GM19193 (cell line): ENCODE data around the gene PCSK6.

Experiments used
- POLR2A ChIP-seq: IDR thresholded peaks from 4 replicates; pipeline ENCODE4 v1.6.1; 2011; ENCODE audit not compliant: insufficient read depth, insufficient read length; ENCODE audit errors: extremely low read depth

PCSK6 gene

GRCh38 chr15:101474983-101475382 lies 14.5 kb downstream of the PCSK6 start:
- no peak for TF ChIP-seq POLR2A

DNA sequence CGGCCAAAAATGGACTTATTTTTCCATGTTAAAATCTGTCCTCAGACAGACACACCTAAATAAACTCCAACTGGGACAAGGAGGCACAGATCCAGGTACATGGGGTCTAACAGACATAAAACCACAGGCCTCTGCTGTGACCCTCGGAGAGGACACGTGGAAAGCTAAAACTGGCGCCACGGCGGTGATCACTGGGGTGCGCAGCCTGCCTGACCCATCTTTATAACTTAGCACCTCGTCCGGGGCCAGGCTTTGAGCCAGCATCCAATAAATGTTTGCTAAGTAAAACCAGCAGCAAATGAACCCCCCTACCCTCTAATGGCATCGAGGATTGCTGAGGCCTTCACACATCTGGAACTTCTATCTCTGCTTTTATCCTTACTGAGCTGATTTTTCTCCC lies 15.3 kb downstream of the PCSK6 start:
- TF ChIP-seq POLR2A: no peak

- TF ChIP-seq POLR2A: no peak
Measured at GRCh38 chr15:101472033-101472432, 17.5 kb downstream of the PCSK6 start.

DNA sequence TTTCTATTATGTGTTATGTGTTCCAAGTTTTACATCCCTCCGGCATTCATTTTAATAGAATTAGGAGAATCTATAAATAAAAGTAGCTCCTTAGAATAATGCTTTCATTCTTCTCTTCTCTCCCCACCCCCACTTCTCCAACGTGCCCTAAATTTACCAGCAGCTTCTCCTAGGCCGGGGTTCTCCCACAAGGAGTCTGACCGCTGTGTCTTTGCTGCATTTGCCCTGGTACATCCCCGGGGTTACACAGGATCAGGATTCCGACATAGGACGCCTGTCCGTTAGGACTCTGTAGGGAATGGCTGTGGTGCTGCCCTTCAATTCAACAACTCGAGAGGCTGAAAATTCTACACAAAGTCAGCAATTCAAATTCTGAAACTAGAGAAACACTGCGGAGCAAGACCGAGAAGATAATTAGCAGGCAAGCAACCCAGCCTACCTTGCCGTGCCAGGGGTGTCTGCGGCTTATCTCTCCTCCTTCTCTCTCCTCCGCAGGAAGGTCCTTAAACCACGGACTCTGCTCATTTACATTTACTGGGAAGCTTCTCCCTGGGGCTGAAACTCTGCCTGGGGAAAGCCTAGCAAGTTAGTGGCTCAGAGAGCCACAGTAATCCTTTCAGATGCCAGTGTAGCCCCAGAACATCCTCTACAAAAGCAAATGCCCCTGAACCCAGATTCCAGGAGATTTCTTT lies 18.8 kb downstream of the PCSK6 start:
- TF ChIP-seq POLR2A: no peak

GRCh38 chr15:101469520-101470288 lies 19.8 kb downstream of the PCSK6 start:
- TF ChIP-seq POLR2A: no peak

DNA sequence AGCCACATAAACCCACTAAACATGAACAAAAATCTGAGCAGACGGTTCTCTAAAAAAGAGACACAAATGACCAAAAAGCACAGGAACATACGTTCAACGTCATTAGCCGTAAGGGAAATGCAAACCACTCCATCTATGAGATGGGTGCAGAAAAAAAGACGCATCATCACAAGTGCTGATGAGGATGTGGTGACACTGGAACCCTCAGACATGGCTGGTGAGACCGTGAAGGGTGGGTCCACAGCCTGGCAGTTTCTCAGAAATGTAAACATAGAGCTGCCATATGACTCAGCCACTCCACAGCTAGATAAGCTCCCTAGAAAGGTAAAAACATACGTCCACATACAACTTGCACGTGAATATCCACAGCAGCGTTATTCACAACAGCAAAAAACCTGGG lies 23.3 kb downstream of the PCSK6 start:
- no peak for TF ChIP-seq POLR2A

DNA sequence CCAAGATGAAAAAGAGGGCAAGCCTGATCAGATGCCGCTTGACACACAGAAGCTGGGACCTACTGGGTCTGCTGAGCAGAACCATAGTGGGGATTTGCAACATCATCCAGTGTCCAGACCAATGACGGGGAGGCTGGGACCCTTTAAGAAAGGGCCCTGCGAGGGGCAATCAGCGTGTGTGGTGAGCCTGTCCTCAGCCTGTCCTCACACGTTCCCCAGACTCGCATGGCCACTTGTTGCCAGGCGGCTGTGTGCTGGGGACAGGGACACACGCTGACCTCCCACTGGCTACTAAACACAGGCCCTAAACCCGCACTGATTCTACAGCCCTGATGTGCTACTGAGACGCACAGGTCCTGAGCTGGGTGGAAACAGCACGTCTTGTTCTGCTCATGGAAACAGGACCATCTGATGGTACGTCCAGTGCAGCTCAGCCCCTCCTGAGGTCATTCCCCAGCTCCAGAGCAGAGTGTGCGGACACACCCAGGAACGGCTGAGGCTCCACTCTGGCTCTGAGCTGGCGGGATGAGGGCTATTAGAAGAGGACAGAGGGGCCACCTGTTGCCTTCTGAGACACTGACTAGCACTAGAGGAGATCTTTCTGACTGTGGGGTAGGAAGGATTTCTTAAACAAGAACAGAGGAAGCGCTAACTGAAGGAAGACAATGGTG lies 24.4 kb downstream of the PCSK6 start:
- TF ChIP-seq POLR2A: no peak

DNA sequence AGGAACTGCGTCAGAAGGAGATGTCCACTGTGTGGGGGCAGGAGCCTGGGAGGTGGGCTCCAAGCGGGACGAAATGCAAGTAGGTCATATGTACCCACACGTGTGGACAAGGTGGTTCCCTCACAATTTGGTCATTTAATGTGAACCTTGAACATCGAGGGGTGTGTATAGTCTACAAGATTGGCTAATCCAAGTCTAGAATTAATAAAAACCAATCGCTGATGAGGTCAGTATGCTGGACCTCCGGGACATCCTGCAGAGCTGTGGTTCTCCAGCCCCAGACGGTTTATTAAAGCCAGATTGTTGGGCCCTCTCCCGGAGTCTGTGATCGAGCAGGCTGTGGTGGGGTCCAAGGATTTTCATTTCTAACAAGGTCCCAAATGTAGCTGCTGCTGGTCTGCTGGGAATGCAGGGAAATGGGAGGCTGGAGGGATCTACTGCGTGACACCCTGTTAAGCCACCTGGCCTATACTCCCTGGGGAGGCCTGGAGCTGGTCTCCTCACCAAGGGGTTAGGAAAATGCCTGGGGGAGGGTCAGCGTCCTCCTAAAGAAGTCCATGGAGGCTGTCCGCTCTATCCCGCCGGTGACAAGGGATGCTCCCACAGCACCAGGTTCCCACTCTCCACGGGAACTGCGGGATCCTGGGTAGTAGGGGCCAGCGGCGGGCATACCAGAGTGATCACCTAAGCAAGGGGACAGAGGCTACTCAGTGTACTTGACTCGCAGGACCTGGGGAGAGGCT lies 25.1 kb downstream of the PCSK6 start:
- TF ChIP-seq POLR2A: no peak

- no peak for TF ChIP-seq POLR2A
Measured at GRCh38 chr15:101463270-101463669, 26.2 kb downstream of the PCSK6 start.

GRCh38 chr15:101461097-101461496 lies 28.4 kb downstream of the PCSK6 start:
- no peak for TF ChIP-seq POLR2A

DNA sequence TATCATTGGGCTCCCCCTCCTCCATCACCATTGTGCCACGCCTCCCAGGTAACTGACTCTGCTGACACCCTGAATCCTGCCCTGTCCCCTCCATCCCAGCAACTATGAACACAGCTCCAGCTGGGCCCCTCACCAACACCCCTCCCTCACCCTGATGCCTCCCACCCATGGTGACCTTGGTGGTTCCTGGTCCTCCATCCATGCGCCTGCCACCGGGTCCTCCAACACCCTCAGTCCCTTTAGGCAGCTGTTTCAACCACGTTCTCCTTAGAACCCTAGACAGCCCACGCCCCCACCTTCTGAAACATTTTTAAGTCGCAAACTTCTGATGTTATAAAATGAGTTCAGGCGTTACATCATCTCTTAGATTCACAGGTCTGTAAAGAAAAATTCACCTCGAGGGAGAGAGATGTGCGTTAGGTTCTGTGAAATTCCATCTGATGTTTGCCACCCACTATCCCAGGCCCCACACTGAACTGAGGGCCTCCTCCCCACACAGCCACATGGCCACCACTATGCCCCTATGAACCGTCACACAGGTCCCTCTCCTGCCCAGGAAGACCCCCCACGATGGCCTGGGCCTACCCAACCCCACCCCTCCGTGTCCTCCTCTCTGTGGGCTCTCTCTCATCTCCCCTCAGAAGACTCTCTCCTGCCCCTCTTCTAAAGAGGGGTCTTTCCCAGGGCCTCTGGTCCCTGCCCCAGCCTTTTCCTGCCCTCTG lies 29.8 kb downstream of the PCSK6 start:
- no peak for TF ChIP-seq POLR2A

- no peak for TF ChIP-seq POLR2A
Measured at GRCh38 chr15:101458908-101459578, 30.5 kb downstream of the PCSK6 start.

DNA sequence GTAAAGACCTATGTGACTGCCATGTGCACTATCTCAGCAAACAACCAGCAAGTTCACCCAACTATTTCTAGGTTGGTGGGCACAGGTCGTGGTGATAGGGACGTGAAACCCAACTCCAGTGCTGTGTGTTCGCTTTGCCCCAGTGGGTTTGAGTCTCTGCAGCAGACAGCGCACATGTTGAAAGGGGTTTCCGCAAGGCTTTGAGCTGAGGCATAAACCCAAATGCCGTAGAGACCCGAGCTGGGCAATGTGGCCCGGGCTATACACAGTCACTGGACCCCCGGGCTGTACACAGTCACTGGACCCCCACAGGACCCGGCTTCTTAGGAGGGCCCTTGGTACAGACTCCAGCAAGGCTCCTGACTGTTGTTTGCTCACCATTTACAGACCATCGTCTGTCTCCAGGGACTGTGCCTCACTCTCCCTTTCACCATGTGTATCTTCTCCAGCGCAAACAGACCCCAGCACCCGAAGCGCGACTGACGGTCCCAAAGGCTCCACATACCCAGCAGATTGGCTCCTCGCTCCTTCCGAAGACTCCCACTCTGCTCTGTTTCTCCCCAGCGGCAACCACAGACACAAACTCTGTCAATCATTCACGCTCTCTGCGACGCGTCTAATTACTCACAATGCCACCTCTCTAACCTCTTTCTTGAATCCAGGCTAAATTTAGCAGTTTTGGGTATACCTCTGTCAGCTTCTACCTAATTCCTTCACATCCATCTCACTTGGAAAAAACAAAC lies 31.2 kb downstream of the PCSK6 start:
- no peak for TF ChIP-seq POLR2A

DNA sequence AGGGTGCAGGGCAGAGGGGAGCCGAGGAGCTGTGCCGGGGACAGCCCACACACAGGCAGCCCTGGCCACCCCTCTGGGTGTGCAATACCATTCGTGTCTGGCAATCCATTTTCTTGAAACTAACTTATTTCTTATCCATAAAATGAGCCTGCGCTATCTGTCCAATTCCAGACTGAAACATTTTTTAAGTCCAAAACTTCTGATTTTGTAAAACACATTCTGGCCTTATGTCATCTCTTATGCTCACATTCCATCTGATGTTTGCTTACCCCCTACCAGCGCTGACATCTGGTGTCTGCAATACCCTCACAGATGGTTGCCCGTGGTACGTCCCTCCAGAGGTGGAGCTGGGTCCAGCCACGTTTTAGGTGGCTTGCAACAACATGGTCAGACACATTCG lies 31.8 kb downstream of the PCSK6 start:
- no peak for TF ChIP-seq POLR2A
